Right ventricle myocardium inferior (tissue), 1 donor: ENCODE measurements around the gene GRM8. TPM values are rescaled to one million over a fixed set of nuclear protein-coding genes. Genes with fewer than 3 reads are reported as not detected.

Source experiments
- ATAC-seq: fragments of 200-7000 bp; cut with Tn5 transposase; one replicate; pipeline ENCODE4 v1.9.1; 2020; ENCODE audit warnings: mild to moderate bottlenecking, moderate library complexity
- DNase-seq: peaks from one replicate; pipeline ENCODE4 v3.0.0; 2021; ENCODE audit errors: missing footprints
- intact Hi-C: fragments of 100-400 bp; cut with DNase I; formaldehyde crosslinking; loops from one replicate; pipeline ENCODE4 v1.11.0; 2022
- total RNA-seq: library from RNA; stranded (reverse); fragmentation: NEBNext Ultra II Directional; extraction: Animal tissue kit (Norgen Biotek cat#: 25700); gene quantifications from one replicate; pipeline ENCODE4 v1.2.1, GENCODE V29; 2021
- donor health status: DM: no; HTN: yes; CAD: no; lungs with severe emphysema.

Gene GRM8
- total RNA-seq, 1 donor from 2014 or later, result 0.22 TPM

GRCh38 chr7:126529833-126530232 lies 722.9 kb downstream of the GRM8 start:
- intact Hi-C loops, result no loop called here
- ATAC-seq, result no peak
- no peak for DNase-seq

GRCh38 chr7:126529254-126529653 lies 723.5 kb downstream of the GRM8 start:
- ATAC-seq (no peak), DNase-seq (no peak)
- intact Hi-C loops, result no loop called here

GRCh38 chr7:126525906-126526305 lies 726.8 kb downstream of the GRM8 start:
- ATAC-seq (no peak), DNase-seq (no peak)
- intact Hi-C loops, result no loop called here

- DNase-seq (no peak), ATAC-seq (no peak)
- intact Hi-C loops, result no loop called here
These were observed 727.8 kb downstream of the GRM8 start for GRCh38 chr7:126524967-126525366.

GRCh38 chr7:126511046-126511445 lies 741.7 kb downstream of the GRM8 start:
- ATAC-seq (no peak), DNase-seq (no peak)
- intact Hi-C loops, result no loop called here

GRCh38 chr7:126501617-126502016 lies 751.1 kb downstream of the GRM8 start:
- ATAC-seq (no peak), DNase-seq (peak; percentile 40)
- intact Hi-C loops, result no loop called here

- ATAC-seq (no peak), DNase-seq (no peak)
- intact Hi-C loops, result loop anchor here (5.0 kb wide), 1 partner anchor 102 kb away; no protein-coding TSS in a partner anchor
These were observed 753.3 kb downstream of the GRM8 start for GRCh38 chr7:126499481-126499880.

GRCh38 chr7:126495733-126496132 lies 757.0 kb downstream of the GRM8 start:
- intact Hi-C loops, result loop anchor here (5.0 kb wide), 1 partner anchor 98 kb away; no protein-coding TSS in a partner anchor
- ATAC-seq (no peak), DNase-seq (no peak)

GRCh38 chr7:126495001-126495400 lies 757.7 kb downstream of the GRM8 start:
- intact Hi-C loops, result loop anchor here (5.0 kb wide), 1 partner anchor 98 kb away; no protein-coding TSS in a partner anchor
- no peak for DNase-seq
- ATAC-seq, result peak; percentile 48

GRCh38 chr7:126493801-126494200 lies 758.9 kb downstream of the GRM8 start:
- DNase-seq, result no peak
- intact Hi-C loops, result no loop called here
- no peak for ATAC-seq

- intact Hi-C loops, result no loop called here
- ATAC-seq, result no peak
These were observed 762.9 kb downstream of the GRM8 start for GRCh38 chr7:126489874-126490273.

GRCh38 chr7:126487728-126488442 lies 764.9 kb downstream of the GRM8 start:
- intact Hi-C loops, result no loop called here
- ATAC-seq, result no peak

More at GRCh38 chr7:126489874-126490273, 762.9 kb downstream of the GRM8 start:
- no peak for DNase-seq

GRCh38 chr7:126486806-126487205 lies 765.9 kb downstream of the GRM8 start:
- intact Hi-C loops, result no loop called here
- no peak for ATAC-seq
- no peak for DNase-seq

More at GRCh38 chr7:126487728-126488442, 764.9 kb downstream of the GRM8 start:
- no peak for DNase-seq

- no peak for DNase-seq
These were observed 767.0 kb downstream of the GRM8 start for GRCh38 chr7:126485791-126486190.

GRCh38 chr7:126483972-126484371 lies 768.8 kb downstream of the GRM8 start:
- no peak for ATAC-seq
- intact Hi-C loops, result no loop called here
- no peak for DNase-seq

More at GRCh38 chr7:126485791-126486190, 767.0 kb downstream of the GRM8 start:
- no peak for ATAC-seq
- intact Hi-C loops, result no loop called here

- ATAC-seq, result no peak
- intact Hi-C loops, result no loop called here
- no peak for DNase-seq
These were observed 779.9 kb downstream of the GRM8 start for GRCh38 chr7:126472825-126473224.

- intact Hi-C loops, result no loop called here
- no peak for ATAC-seq
- DNase-seq, result no peak
These were observed 790.3 kb downstream of the GRM8 start for GRCh38 chr7:126462405-126462804.

GRCh38 chr7:126460664-126461063 lies 792.1 kb downstream of the GRM8 start:
- intact Hi-C loops, result no loop called here

GRCh38 chr7:126453104-126453503 lies 799.6 kb downstream of the GRM8 start:
- no peak for ATAC-seq
- intact Hi-C loops, result no loop called here
- DNase-seq, result no peak

More at GRCh38 chr7:126460664-126461063, 792.1 kb downstream of the GRM8 start:
- DNase-seq (no peak), ATAC-seq (no peak)

GRCh38 chr7:126450269-126450671 lies 802.5 kb downstream of the GRM8 start:
- intact Hi-C loops, result no loop called here
- DNase-seq (no peak), ATAC-seq (peak; percentile 37)
